Common myeloid progenitor, CD34-positive (primary cell): Measurements from ENCODE around the gene ARPC3.

Experiments
- CTCF ChIA-PET: fragments of 350-600 bp; sonication (Branson Sonifier 250); formaldehyde crosslinking; loops from one replicate; lab custom pipeline; 2021; ENCODE audit warnings: antibody characterized with exemption; lab: Charles Lee
- POLR2A ChIA-PET: fragments of 350-600 bp; sonication (Branson Sonifier 250); formaldehyde crosslinking; loops from one replicate; lab custom pipeline; 2021; ENCODE audit warnings: antibody characterized with exemption; lab: Charles Lee
- DNase-seq, 3 donors: peaks; one replicate each; pipeline versions ENCODE4 v3.0.0 to v3.0.0-alpha.2; 2013
- H3K27ac ChIP-seq, 2 experiments: 1 replicate in 1 of 2; 2 replicates in 1 of 2; pipeline ENCODE4 v1.7.0; 2013; ENCODE audit warnings: inconsistent platforms in 2 of 2, low read length in 2 of 2, mild to moderate bottlenecking in 2 of 2, low read depth in 1 of 2, moderate library complexity in 1 of 2; ENCODE audit not compliant: severe bottlenecking in 2 of 2, insufficient read depth in 1 of 2, poor library complexity in 1 of 2
- H3K27me3 ChIP-seq, 5 experiments: replicated peaks in 2 of 5; 1 replicate in 3 of 5; 2 replicates in 2 of 5; pipeline versions ENCODE4 v1.6.1 to v1.7.0; 2013; ENCODE audit warnings: low read length in 4 of 5, mild to moderate bottlenecking in 2 of 5, moderate library complexity in 2 of 5, inconsistent platforms in 1 of 5; ENCODE audit not compliant: insufficient read depth in 5 of 5, control insufficient read depth in 4 of 5
- H3K36me3 ChIP-seq, 4 experiments: 1 replicate in 2 of 4; 2 replicates in 2 of 4; pipeline versions ENCODE4 v1.6.1 to v1.7.0; 2013; ENCODE audit warnings: low read length in 3 of 4, control low read depth in 1 of 4, mild to moderate bottlenecking in 1 of 4; ENCODE audit not compliant: control insufficient read depth in 4 of 4, insufficient read depth in 4 of 4
- H3K4me1 ChIP-seq, 4 experiments: 1 replicate in 3 of 4; 2 replicates in 1 of 4; pipeline versions ENCODE4 v1.6.1 to v1.7.1; 2013; ENCODE audit warnings: low read length in 3 of 4, mild to moderate bottlenecking in 3 of 4, control low read depth in 1 of 4, inconsistent platforms in 1 of 4, moderate library complexity in 1 of 4; ENCODE audit not compliant: control insufficient read depth in 4 of 4, insufficient read depth in 4 of 4; ENCODE audit errors: control extremely low read depth in 1 of 4
- H3K4me3 ChIP-seq, 7 experiments: 1 replicate in 4 of 7; 2 replicates in 3 of 7; pipeline versions ENCODE4 v1.5.1 to v1.7.0; 2013; ENCODE audit warnings: mild to moderate bottlenecking in 7 of 7, low read length in 6 of 7, moderate library complexity in 6 of 7, inconsistent platforms in 2 of 7, low read depth in 2 of 7, control low read depth in 1 of 7; ENCODE audit not compliant: insufficient read depth in 4 of 7, control insufficient read depth in 1 of 7; ENCODE audit errors: extremely low read depth in 1 of 7
- H3K9me3 ChIP-seq, 5 experiments: 1 replicate in 4 of 5; 2 replicates in 1 of 5; pipeline versions ENCODE4 v1.6.1 to v1.7.1; 2013; ENCODE audit warnings: low read length in 4 of 5, mild to moderate bottlenecking in 2 of 5, inconsistent platforms in 1 of 5, low read depth in 1 of 5, moderate library complexity in 1 of 5; ENCODE audit not compliant: control insufficient read depth in 4 of 5, insufficient read depth in 2 of 5; ENCODE audit errors: control extremely low read depth in 1 of 5
- WGBS: methylation state at CpG from one replicate; pipeline ENCODE4 v1.1.5; 2013; ENCODE audit not compliant: insufficient coverage; 5-methylcytosine and 5-hydroxymethylcytosine counted together

The ARPC3 gene

GRCh38 chr12:110403146-110403975 lies 46.8 kb downstream of the ARPC3 start, which contains the start of gene ANAPC7:
ANAPC7 (minus strand) TSS chr12:110403708; CDS start chr12:110403627, 81 bp downstream.
- DNase-seq: peak; percentile 92 to 94 (median 94)
- peak within 1 kb of the TSS; percentile 89 to 99 (median 90) for H3K4me3 ChIP-seq
- no peaks in the 10 kb centered on the region for H3K9me3 ChIP-seq
- peaks cover 8 to 21% (median 10%) of the 10 kb centered on the region in 4 experiments for H3K4me1 ChIP-seq
- no peaks in the 10 kb centered on the region for H3K27me3 ChIP-seq
- H3K27ac ChIP-seq: peak within 1 kb of the TSS; percentile 99 to 100
- peaks cover 0 to 21% (median 12%) of the 10 kb centered on the region in 4 experiments for H3K36me3 ChIP-seq
- ChIA-PET POLR2A (interaction anchor here (0.7 kb wide), 1 partner anchor 36 kb away, joined by 3 read pairs; no protein-coding TSS in a partner anchor), CTCF (interaction anchor here (1.0 to 1.8 kb wide), 3 partner anchors 28 to 46 kb away, joined by 3 to 6 read pairs (median 4); partner anchors contain the start of gene ARPC3)
- WGBS: 0% methylated on average over 50 of the region's 62 CpGs
